ENCODE results near the gene TSPAN18.

The TSPAN18 gene

DNA sequence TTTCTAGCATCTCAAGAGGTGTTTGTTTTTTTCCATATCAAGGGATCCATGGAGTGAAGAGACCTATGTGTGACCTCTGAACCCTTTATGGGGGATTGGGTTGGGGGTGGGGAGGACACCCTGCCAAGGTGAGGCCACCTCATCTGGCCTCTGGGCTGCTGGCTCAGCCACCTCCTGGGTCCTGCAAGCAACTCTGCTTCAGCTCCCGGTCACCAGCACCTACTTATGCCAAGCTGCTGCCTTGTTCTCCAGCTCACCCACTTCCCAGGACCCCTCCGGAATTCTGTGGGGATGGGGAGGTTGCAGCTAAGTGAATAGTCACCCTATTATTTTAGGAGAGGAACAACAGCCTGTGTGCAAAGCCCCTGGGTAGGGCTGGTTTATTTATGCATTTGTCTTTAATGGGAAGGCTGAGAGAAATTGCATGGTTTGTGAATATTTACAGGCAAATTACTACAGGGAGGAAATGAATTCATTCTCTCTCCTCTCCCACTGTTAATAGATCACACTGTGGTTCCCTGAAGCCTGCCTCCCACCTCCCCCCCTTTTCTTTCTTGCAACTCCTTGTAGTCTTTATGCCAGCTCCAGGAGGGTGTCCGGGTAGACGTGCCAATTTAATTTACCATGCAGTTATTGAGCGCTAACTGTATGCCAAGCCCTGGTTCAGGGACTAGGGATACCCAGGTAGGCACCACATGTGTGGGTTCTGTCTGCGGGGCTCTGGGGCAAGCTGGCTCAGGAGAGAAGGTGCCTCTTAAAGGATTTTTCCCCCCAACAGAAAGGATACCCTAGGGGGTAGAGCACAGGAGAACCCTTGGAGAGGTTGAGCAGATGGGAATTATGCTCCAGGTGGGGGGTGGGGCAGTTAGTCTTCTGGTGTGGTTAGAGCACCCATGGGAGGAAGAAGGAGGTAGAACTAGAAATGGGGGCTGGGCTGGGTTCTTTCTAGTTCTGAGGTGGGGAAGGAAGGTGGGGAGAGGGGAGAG lies 50.7 kb downstream of the TSPAN18 start:
- no peak for DNase-seq (ENCODE audit: low read depth in 2 of 2)

- no peak for DNase-seq (ENCODE audit: low read depth in 2 of 2)
Observed at GRCh38 chr11:44778195-44779100, 51.7 kb downstream of the TSPAN18 start.

DNA sequence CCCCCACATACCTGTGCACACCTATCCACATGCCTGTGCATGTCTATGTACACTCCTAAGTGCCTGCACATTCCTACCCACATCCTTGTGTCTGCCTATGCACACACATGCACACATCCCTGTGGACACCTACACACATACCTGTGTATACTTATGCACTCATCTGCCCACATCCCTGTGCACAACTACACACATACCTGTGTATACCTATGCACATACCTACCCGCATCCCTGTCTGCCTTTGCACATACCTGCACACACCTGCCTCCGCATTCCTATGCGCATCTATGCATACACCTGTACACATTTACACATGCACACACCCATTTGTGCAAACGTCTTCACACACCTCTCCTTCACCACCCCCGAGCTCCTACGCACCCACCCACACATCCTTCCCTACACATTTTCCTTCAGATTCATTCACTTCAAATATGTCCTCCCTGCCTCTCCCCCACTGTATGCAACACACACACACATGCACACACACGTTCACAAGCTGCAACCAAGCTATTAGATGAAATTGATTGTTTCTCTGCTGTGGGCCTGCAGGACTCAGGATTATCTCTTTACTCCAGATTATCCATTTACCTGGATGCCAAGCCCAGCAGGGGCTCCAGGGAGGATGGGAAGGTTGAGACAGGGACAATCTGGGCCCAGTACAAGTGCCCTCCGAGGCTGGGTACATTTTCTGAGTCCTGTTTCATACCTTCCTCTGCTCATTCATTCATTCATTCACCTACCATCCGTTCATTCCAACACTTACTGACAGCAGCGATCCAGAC lies 53.2 kb downstream of the TSPAN18 start:
- no peak for DNase-seq (ENCODE audit: low read depth in 2 of 2)

DNA sequence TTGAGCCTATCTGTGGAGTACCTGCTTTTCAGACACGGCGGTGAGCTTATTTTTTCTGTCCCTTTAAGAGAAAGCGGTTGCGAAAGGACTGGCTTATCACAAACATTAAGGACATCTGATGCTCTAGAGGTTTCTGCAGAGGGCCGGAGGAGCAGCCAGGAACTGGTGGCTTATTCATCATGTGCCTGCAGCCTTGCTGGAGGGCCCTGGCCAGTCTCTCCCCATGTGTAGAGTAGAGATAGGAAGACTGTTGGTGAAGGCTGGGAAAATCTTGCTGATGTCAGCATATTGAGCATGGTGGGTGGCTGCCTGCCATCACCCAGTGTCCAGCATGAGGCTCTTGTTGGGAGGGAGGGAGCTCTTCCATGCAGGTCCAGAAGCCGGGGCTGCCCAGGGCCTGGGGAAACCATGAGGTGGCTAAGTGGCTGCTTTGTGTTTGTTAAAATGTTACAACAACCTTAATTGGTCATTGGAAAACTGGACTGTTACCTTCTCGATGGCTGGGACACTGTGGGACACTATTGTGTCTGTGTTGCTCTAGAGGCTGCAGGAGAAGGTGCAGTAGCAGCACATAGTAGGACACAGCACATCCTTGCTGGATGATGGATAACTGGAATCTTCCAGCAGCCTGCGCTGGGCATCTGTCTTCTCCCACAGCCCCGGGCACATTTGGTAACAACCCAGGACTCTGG lies 54.3 kb downstream of the TSPAN18 start:
- no peak for DNase-seq (ENCODE audit: low read depth in 2 of 2)

DNA sequence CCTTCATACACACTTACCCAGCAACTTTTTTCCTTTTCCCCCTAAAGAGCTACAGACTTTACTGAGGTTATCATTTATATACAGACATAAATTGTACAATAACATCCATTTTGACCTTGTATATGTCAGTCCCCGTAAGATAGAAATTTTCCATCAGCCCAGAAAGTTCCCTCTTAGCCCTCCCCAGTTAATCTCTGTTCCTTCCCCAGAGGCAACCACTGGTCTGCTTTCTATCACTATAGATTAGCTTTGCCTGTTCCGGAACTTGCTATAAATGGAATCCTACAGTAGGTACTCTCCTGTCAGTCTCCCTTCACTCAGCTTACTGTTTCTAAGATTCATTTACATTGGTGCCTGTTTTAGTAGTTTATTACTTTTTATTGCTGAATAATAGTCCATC lies 54.9 kb downstream of the TSPAN18 start:
- no peak for DNase-seq (ENCODE audit: low read depth in 2 of 2)

DNA sequence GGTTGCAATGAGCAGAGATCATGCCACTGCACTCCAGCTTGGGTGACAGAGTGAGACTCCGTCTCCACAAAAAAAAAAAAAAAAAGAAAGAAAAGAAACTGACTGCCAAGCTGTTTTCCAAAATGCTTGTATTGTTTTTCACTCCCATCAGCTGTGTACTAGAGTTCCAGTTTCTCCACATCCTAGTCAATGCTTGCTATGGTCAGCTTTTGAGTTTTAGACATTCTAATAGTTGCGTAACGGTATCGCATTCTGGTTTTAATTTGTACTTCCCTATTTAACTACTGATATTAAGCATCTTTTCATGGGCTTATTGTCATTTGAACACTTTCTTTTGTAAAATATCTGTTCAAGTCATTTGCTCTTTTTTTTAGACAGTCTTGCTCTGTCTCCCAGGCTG lies 55.7 kb downstream of the TSPAN18 start:
- DNase-seq (ENCODE audit: low read depth in 2 of 2), result no peak

- no peak for DNase-seq (ENCODE audit: low read depth in 2 of 2)
Observed at GRCh38 chr11:44784436-44784760, 57.6 kb downstream of the TSPAN18 start.

- DNase-seq (ENCODE audit: low read depth in 2 of 2), result no peak
Observed at GRCh38 chr11:44784851-44785250, 58.1 kb downstream of the TSPAN18 start.

GRCh38 chr11:44785856-44786607 lies 59.3 kb downstream of the TSPAN18 start:
- no peak for DNase-seq (ENCODE audit: low read depth in 2 of 2)

GRCh38 chr11:44787070-44787469 lies 60.3 kb downstream of the TSPAN18 start:
- no peak for DNase-seq (ENCODE audit: low read depth in 2 of 2)

DNA sequence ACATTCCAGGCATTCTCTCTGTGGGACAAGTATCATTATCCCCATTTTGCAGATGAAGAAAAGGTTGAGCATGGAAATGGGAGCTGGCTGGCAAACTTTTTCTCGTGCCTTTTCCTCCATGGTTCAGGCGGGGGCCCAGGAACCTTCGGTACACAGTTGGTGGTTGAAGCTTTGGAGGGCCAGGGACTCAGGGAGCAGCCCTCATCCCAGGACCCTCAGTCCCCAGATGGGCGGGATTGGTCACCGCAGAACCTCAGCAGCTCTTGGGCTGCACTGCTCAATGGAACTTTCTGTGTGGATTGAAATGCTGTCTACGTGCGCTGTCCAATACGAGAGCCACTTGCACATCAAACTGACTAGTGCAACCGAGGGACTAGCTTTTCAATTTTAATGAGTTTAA lies 61.2 kb downstream of the TSPAN18 start:
- no peak for DNase-seq (ENCODE audit: low read depth in 2 of 2)

GRCh38 chr11:44788536-44789261 lies 61.9 kb downstream of the TSPAN18 start:
- DNase-seq (ENCODE audit: low read depth in 2 of 2), result no peak

GRCh38 chr11:44789496-44789895 lies 62.7 kb downstream of the TSPAN18 start:
- DNase-seq (ENCODE audit: low read depth in 2 of 2), result no peak

- DNase-seq (ENCODE audit: low read depth in 2 of 2), result no peak
Observed at GRCh38 chr11:44790211-44790610, 63.4 kb downstream of the TSPAN18 start.

DNA sequence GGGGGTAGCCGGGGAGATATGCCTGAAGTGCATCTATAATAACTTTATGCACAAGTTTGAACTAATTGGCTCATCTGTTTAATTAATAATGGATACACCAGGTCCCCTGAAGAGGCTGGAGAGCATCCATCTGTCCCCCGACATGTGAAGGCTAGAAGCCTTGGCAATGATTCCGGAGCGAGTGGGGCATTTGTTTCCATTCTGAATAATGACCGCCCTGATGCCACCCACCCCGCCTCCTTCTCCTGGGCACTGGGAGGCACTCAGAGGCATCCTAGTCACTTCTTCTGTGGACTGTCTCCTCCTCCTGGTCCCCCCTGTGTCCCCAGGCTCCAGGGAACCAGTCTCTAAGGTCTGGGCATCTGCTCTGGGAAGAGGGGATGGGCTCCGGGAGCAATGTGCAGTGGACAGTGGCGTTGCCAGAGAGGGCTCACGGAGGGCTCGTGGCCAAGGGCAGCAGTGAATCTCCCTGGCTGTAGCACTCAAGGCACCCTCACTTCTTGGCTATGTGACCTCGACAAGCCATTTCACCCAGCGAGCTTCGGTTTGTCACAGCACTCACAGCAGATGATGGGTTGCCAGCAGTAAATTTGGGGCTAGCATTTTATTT lies 64.7 kb downstream of the TSPAN18 start:
- no peak for DNase-seq (ENCODE audit: low read depth in 2 of 2)

DNA sequence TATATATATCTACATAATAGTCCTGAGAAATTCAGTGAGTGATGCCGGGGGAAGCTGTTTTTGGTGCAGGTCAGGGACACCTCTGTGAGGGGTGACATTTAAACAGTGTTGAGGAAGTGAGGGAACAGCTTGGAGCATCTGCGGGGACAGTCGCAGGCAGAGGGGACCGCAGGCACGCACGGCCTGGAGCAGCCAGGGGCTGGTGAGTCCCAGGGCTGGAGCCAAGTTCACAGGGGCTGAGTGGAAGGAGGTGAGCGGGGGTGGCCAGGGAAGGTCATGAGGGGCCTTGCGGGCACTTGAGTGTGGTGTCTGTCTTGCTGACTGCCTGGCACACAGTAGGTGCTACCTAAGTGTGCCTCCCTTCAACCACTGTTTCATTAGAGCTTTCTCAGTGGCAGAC lies 65.4 kb downstream of the TSPAN18 start:
- DNase-seq (ENCODE audit: low read depth in 2 of 2), result no peak

DNA sequence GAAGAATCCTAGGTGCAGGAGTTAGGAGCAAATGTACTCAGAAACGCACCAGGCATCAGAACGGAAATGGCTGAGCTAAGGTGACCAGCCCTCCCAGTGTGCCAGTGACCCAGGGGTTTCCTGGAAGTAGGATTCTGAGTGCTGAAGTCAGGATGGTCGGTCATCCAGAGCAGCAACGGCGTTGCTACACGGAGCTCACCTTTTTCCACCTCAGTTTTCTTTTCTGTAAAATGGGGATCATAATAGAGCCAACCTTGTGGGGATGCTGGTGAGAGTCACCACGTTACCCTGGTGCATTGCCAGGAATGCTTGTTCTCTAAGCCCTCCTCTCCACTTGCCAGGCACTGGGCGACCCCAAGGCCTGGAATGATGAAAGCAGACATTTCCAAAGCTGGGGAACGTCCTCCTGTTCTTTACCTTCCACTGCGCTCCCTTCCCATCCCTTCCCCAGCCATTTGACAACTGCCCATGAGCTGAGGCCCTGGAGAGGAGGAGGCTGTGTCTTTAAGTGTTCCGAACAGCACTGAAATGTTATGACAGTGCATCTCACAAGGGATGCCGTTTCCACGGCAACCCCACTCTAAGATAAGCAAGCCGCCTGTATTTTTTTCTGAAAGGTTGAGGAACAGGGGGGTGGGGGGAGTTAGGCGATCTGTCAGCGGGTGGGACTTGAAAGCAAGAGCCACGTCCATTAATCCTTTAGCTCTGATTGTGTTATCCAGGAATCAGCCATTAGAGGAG lies 66.8 kb downstream of the TSPAN18 start:
- DNase-seq (ENCODE audit: low read depth in 2 of 2), result no peak

GRCh38 chr11:44795803-44796535 lies 69.2 kb downstream of the TSPAN18 start:
- no peak for DNase-seq (ENCODE audit: low read depth in 2 of 2)
